Neutrophil (primary cell): Measurements from ENCODE around the gene PLEKHG4B.
"Not testable (repeated sequence)": the region's sequence is repeated elsewhere in the genome, so short reads cannot be mapped to it uniquely, and the experiment has no call there.

Experiments
- H3K27ac ChIP-seq: fragments of 200-600 bp; sonication (generic); 2 replicates; pipeline ENCODE4 v1.5.1; 2016; ENCODE audit warnings: mild to moderate bottlenecking, moderate library complexity
- H3K27me3 ChIP-seq: fragments of 200-600 bp; sonication (generic); 2 replicates; pipeline ENCODE4 v1.6.0; 2016; ENCODE audit warnings: mild to moderate bottlenecking
- H3K36me3 ChIP-seq: fragments of 200-600 bp; sonication (generic); 2 replicates; pipeline ENCODE4 v1.5.1; 2017
- H3K4me1 ChIP-seq, 2 experiments: fragments of 200-600 bp in 1 of 2; sonication (generic) in 1 of 2; 1 replicate in 1 of 2; 2 replicates in 1 of 2; pipeline versions ENCODE4 v1.5.1 to v1.6.1; 2013 to 2016; ENCODE audit warnings: low read depth in 1 of 2, low read length in 1 of 2, mild to moderate bottlenecking in 1 of 2, moderate library complexity in 1 of 2; ENCODE audit not compliant: control insufficient read depth in 1 of 2, insufficient read depth in 1 of 2
- H3K4me3 ChIP-seq, 2 experiments: fragments of 200-600 bp in 1 of 2; sonication (generic) in 1 of 2; 1 replicate in 1 of 2; 2 replicates in 1 of 2; pipeline ENCODE4 v1.5.1; 2013 to 2016; ENCODE audit warnings: low read depth in 1 of 2, low read length in 1 of 2, mild to moderate bottlenecking in 1 of 2, moderate library complexity in 1 of 2
- H3K9me3 ChIP-seq: fragments of 200-600 bp; sonication (generic); 2 replicates; pipeline ENCODE4 v1.5.1; 2016
- CTCF ChIP-seq: fragments of 200-600 bp; sonication (generic); IDR thresholded peaks from 2 replicates; pipeline ENCODE4 v1.5.1; 2016; ENCODE audit warnings: antibody characterized with exemption

The PLEKHG4B gene

GRCh38 chr5:163841-164240 lies 71.9 kb downstream of the PLEKHG4B start:
- Histone ChIP-seq H3K4me3 (no peak overlapping the region), H3K9me3 (no peaks in the 10 kb centered on the region), H3K27me3 (peaks cover 19% of the 10 kb centered on the region), H3K27ac (no peak overlapping the region), H3K4me1 (no peaks in the 10 kb centered on the region), H3K36me3 (no peaks in the 10 kb centered on the region)
- TF ChIP-seq CTCF: no peak

GRCh38 chr5:164244-164643 lies 72.3 kb downstream of the PLEKHG4B start:
- no peak overlapping the region for H3K27ac ChIP-seq
- H3K9me3 ChIP-seq: no peaks in the 10 kb centered on the region
- H3K4me3 ChIP-seq: no peak overlapping the region
- peaks cover 15% of the 10 kb centered on the region for H3K27me3 ChIP-seq
- no peaks in the 10 kb centered on the region for H3K36me3 ChIP-seq
- no peaks in the 10 kb centered on the region for H3K4me1 ChIP-seq
- no peak for TF ChIP-seq CTCF

DNA sequence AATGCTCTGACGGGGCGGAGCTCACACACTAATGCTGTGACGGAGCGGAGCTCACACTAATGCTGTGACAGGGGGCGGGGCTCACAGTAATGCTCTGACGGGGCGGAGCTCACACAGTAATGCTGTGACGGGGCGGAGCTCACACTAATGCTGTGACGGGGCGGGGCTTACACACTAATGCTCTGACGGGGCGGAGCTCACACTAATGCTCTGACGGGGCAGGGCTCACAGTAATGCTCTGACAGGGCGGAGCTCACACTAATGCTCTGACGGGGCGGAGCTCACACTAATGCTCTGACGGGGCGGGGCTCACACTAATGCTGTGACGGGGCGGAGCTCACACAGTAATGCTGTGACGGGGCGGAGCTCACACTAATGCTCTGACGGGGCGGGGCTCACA lies 72.8 kb downstream of the PLEKHG4B start:
- not testable (repeated sequence) for H3K4me3 ChIP-seq, H3K27ac ChIP-seq, H3K9me3 ChIP-seq, H3K36me3 ChIP-seq, H3K4me1 ChIP-seq
- peaks cover 10% of the 10 kb centered on the region for H3K27me3 ChIP-seq

GRCh38 chr5:166441-167372 lies 74.7 kb downstream of the PLEKHG4B start:
- H3K36me3 ChIP-seq: no peaks in the 10 kb centered on the region
- no peak overlapping the region for H3K4me3 ChIP-seq
- no peaks in the 10 kb centered on the region for H3K4me1 ChIP-seq
- no peaks in the 10 kb centered on the region for H3K9me3 ChIP-seq
- H3K27ac ChIP-seq: no peak overlapping the region
- TF ChIP-seq CTCF: no peak
- H3K27me3 ChIP-seq: no peaks in the 10 kb centered on the region

- no peak overlapping the region for H3K27ac ChIP-seq
- H3K27me3 ChIP-seq: no peaks in the 10 kb centered on the region
- H3K36me3 ChIP-seq: no peaks in the 10 kb centered on the region
- H3K4me3 ChIP-seq: no peak overlapping the region
- no peaks in the 10 kb centered on the region for H3K4me1 ChIP-seq
- TF ChIP-seq CTCF: no peak
- no peaks in the 10 kb centered on the region for H3K9me3 ChIP-seq
Measured at GRCh38 chr5:167511-167910, 75.5 kb downstream of the PLEKHG4B start.

- Histone ChIP-seq H3K36me3 (no peaks in the 10 kb centered on the region), H3K9me3 (no peaks in the 10 kb centered on the region), H3K27ac (no peak overlapping the region), H3K27me3 (no peaks in the 10 kb centered on the region), H3K4me3 (no peak overlapping the region), H3K4me1 (no peaks in the 10 kb centered on the region)
- TF ChIP-seq CTCF: no peak
Measured at GRCh38 chr5:167982-168660, 76.2 kb downstream of the PLEKHG4B start.
